SIG-M5 (cell line): ENCODE results near the gene GPD1.

Experiments
- DNase-seq: peaks from one replicate; lab custom pipeline; 2025; lab: John Stamatoyannopoulos, UW

The GPD1 gene

DNA sequence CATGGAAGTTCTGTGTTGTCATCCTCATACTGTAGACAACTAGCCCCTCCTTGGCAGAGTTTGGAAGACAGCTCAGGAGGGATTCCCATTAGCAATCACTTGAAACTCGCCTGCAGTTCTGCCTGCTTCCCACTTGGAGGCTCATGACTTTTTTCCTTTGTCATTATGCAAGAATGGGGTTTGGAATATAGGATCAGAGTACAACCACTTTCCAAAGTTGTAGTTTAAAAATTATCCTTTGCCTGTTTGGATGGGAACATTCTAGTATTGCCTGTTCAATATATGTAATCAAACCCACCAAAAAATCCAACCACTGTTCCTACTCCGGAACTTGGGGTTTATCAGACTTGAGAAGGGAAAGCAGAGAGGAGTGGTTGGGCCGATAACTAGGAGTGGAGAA, 2.1 kb upstream of the GPD1 start:
- DNase-seq, result no peak

DNA sequence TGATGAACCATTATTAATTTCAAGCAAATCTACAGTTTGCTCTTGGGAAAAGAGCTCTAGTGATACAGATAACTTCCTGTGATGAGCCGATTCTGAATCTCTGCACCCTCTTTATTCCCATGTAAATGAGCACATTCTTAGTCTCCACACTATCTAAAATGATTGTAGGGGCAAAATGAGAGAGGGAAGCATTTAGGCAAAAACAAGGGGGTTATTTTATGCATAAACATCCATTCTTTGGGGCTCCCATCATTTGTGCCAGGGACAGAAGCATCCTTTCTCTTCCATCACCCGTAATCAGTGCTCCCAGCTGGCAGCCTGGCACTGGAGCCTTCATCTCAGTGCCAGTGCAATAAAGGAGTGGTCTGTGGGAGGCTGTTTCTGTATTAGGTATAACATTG, 1.7 kb upstream of the GPD1 start:
- DNase-seq, result no peak

DNA sequence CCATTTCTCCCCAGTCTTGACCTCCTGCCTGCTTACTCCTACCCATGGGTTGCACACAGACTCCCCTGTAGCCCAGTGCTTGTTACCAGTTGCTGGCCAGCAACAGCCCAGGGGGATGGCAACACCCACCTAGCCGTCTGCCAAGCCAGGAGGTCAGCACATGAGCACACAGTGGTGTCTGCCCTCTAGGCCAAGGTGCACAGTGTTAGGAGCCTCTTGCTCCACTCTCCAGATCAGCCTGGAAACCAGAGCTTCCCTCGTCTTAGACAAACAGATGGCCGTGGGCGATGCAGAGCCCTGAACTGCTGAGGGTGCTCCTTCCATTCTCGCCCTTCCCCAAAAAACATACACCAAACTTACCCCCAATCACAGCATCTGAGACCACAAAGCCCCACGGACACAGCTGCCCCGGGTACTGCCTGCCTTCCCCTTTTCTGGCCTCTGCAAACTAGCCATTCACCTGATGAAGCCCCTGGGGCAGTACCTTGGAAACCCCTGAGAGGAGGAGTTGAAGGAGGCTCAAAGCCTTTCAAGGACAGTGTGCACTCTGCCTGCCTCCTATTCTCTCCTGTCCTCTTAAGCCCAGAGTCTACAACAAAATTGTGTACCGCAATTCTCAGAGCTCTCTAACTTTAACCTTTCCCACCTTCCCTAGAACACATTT, 1.0 kb upstream of the GPD1 start:
- no peak for DNase-seq

DNA sequence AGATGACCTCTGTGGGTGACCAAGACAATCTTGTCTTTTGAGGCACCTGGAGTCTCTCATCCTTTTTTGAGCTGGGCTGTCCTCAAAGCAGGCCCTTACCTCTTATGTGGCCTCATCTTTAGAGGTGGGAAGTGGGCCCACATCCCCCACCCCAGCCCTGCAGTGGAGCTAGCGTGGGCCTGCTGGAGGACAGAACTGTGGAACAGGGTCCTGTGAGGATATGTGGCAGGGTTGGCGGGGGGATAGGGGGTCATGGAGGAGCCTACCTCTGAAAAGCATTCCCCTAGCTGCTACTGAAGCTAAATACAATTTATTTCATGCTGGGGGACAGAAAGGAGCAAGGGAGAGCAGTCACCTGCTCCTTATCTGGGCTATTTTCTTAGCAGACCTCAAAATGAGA, 457 bp upstream of the GPD1 start:
- DNase-seq, result no peak

DNA sequence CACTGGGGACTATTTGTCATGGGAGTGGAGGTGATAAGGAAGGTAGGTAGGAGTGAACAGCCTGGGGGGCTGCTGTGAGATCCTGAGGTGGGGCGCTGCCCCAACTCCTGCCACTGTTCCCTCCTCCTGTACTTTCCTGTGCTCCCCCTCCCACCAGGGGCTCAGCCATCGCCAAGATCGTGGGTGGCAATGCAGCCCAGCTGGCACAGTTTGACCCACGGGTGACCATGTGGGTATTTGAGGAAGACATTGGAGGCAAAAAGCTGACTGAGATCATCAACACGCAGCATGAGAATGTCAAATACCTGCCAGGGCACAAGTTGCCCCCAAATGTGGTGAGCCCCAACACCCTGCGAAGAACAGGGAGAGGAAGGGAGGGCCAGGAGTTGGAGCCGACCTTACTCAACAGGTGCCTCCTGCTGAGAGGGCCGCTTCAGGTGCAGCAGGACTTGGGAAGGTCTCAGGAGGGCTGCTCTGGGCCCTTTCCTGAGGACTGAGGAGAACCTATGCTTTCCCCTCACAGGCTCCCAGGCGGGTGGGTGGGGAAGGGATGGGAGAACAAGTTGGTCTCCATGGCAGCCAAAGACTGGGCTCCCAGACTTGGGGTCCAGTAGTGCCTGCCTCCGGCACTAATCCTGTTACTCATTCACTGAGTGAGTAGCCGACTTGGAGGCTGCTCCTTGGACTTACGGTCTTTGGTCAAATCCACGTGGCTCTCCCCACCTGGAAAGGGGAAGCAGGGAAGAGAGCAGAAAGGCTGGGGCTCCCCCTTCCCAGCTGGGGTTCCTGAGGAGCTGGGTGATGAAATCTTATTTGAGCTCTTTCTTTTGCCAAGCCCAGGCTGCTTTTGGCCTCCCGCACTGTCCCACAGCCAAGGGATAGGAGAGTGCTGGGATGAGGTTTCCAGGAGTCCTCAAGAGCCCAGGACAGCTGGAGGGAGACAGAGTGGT, 884 bp downstream of the GPD1 start:
- no peak for DNase-seq

DNA sequence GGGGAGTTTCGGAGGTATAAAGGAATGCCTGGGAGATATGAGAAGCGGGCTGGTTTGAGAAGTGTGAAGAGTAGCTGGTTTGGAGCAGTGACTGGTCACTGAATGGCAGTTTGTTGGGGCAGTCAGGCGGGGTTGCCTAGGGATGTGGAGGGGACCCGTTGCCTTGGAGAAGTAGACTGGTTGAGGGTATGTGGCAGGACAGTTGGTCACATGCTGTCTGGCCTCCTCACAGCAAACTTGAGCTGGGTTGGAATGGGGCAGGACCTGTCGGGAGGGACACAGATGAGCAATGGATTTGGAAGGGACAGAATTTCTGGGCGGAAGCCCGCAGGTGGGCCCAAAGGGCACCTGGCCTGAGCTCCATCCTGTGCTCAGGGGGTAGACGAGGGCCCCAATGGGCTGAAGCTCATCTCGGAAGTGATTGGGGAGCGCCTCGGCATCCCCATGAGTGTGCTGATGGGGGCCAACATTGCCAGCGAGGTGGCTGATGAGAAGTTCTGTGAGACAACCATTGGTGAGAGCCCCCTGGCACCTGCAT, 2.2 kb downstream of the GPD1 start:
- no peak for DNase-seq

DNA sequence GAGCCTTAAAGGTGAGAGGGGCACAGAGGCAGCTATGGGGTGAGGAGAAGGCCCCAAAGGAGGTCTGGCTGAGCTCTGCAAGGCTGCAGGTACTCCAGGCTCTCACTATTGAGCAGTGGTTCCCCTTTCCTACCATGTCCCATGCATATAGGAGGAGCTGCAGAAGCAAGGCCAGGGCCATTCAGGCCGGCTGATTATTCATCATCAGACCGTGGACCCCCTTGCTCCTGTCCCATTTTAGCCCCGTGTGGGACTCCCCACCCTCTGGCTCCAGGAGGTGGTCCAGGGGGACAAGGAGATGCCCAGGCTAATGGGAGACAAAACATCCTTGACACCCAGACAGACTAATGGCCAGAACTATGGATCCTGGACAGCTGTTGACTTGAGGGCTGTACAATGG, 3.1 kb downstream of the GPD1 start:
- DNase-seq, result no peak

DNA sequence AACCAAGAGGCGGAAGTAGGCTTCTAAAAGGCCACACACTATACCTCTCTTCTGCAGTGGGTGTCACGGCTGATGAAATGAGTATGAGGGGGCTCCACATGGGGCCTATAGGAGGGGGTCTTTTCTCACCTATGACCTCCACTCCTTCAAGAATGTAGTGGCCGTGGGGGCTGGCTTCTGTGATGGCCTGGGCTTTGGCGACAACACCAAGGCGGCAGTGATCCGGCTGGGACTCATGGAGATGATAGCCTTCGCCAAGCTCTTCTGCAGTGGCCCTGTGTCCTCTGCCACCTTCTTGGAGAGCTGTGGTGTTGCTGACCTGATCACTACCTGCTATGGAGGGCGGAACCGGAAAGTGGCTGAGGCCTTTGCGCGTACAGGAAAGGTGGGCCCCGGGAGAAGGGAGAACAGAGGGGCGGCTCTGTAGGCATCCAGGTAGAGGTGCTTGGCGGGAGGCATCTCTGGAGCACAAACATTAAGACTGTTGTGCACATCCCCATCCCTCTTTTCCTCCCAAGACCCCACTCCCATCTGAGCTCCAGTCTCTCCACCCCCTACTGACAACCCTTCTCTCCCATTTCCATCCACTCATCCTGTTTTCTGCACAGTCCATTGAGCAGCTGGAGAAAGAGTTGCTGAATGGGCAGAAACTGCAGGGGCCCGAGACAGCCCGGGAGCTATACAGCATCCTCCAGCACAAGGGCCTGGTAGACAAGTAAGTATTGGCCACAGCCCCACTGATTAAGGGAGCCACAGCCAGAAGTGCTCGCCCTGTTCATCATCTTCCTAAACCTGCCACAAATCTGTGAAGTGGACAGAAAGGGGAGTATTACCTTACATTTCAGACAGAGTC, 3.8 kb downstream of the GPD1 start:
- no peak for DNase-seq

DNA sequence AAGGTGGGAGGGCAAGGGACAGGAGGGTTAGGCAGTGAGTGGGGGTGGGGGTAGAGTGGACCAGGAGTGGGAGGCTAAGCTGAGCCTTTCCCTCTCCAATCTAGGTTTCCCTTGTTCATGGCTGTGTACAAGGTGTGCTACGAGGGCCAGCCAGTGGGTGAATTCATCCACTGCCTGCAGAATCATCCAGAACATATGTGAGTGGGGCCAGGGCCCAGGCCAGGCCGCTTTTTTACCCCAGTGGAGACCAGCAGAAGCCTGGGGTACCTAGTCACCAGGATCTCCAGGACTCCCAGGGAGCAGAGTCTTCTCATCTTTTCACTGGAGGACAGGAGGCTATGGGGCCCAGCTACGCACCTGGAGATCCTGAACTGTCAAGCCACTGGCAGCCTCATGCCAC, 5.5 kb downstream of the GPD1 start:
- DNase-seq, result no peak

DNA sequence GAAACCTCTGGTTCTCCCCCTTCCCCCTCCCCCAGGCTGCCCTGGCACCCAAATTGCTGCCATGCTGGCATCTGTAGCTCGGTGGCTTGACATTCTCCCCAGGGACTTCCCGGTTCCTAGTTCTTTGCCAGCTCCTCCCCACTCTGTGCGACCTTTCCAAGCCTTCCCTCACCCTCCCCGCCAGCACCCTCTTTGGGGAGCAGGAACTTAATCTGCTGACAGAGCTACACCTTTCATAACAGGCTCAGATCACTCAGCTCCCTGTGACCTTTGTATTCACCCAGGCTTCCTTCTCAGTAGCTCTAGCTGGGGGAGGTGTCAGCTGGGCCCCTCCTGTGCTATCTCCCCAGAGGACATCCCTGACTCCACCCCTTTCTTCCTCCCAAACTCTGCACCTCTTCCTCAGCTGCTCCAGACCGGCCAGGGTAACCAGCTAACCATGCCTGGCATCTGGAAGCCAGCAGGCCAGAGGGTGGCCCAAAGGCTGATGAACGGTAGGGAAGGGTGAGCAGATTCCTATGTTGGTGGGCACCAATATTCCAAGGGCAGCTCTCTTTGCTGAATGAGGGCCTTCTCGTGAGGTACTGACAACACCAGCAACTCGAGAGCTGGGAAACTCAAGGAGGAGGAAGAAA, 6.4 kb downstream of the GPD1 start:
- no peak for DNase-seq

DNA sequence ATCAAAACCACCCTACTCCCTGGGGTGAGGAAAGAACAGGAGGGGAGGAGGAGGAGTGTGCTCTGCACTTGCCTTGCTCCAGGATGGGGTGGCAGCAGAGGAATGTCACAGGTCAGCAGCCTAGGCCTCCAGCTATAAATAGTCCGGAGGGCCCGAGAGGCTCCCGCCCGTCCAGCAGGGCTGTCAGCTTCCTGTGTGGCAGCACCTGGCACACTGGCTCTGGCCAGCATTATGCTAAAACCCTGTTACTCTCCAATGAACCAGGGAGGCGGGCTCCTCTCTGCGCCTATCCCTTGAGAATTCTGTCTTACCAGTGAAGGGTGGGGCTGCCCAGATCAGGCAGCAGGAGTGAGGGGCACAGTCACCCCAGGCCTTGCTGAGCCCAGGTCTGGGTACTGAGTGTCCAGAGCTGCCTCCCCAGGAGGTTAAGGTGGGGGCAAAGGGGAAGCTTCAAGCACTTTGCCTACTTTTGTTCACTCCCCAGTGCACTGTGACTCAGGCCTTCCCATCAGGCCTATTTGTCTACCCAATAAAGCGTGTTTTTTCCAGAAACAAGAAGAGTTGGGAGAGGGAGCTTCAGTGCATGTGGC, 7.0 kb downstream of the GPD1 start:
- DNase-seq, result no peak

DNA sequence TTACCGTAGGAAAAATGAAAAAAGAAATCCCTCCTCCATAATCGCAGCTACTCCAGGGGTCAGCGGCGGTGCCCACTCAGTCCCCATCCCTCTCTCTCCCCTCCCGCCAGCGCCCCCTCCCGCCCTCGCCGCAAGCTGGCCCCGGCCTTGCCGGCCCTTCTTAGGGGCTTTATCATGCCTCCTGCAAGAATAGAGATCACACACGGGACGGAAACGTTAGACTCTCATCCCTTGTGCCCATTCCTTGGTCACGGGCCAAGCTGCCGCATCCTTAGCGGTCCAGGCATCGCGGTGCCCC, 7.5 kb downstream of the GPD1 start:
- no peak for DNase-seq

DNA sequence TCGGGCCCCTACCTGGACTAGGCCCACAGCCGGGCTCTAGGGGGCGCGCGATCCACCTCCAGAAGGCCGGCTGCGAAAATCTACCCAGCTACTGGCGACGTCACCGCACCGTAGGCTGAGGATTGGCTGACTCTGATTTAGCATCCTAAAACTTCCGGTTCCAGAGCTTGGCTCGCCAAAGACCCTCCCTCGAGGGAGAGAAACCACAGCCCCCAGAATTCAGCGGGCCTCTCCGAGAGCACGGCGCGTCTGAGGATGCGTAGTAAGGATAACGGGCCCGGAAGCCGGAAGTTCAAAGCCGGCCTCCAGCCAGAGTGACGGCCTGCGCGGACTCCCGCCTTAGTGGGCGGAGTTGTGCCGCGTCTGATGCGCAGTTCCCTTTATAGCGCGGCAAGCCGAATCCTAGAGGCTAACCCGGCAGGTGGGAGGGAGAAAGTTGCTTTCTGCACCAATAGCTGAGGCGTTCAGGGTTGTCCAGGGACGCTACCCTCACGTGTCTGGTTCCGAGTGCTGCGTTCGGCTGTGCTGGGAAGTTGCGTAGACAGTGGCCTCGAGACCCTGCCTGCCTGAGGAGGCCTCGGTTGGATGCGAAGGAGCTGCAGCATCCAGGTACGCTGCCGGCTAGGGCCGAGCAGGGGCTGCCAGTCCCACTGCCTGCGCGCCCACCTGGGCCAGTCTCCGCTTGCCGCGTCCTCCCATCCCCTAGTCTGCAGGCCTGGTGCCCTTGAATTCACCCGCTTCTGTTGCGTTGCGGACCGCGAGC, 8.1 kb downstream of the GPD1 start, which contains the start of gene COX14:
Gene COX14, plus strand, starts transcription at position 544 of the 763 bp plus-strand sequence. CDS start 7,808 bp downstream, outside the sequence.
- DNase-seq, result peak; percentile 100

DNA sequence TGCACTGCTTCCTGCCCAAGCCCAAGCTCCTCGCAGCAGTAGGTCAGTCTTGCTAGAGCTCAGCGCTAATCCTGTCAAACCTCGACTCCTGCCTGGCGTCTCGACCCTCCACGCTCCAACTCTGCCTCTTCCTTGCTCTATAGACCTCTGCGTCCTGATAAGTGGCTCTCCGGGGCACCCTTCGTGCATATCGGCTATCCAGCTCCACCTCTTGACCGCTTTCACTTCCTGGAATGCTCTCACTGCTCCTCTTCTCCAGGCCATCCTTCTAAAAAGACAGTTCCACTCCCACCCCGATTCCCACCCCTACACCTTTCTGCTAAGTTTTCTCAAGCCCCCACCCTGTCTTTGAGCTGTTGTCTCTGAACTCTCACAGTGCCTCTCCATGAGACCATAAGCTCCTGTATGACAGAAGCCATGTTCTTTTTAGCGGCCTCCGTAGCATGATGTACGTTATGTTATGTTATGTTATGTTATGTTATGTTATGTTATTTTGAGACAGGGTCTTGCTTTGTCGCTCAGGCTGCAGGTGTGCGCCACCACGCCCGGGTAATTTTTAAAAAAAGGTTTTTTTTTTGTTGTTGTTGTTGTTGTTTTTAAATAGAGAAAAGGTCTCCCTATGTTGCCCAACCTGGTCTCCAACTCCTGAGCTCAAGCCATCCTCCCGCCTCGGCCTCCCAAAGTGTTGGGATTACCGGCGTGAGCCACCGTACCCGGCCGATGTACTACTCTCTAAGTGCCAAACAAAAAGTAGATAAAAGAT, 8.8 kb downstream of the GPD1 start:
- DNase-seq, result no peak

DNA sequence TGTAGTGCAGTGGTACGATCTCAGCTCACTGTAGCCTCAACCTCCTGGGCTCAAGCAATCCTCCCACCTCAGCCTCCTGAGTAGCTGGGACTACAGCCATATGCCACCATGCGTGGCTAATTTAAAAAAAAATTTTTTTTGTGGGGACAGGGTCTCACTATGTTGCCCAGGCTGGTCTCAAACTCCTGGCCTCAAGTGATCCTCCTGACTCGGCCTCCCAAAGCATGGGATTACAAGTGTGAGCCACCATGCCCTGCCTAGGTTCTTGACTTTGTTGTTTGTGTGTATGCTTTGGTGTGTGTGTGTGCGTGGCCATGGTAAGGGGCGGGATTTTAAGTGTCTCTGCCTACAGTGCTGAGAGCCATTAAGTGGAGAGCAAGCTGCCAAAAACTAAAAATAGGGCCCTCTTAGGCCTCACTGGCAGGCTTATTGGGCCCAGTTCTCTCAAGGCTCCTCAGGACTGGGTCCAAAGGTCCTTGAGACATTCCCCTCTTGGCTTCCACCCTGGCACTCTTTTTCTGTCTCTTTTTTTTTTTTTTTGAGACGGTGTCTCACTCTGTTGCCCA, 13.3 kb downstream of the GPD1 start:
- no peak for DNase-seq

DNA sequence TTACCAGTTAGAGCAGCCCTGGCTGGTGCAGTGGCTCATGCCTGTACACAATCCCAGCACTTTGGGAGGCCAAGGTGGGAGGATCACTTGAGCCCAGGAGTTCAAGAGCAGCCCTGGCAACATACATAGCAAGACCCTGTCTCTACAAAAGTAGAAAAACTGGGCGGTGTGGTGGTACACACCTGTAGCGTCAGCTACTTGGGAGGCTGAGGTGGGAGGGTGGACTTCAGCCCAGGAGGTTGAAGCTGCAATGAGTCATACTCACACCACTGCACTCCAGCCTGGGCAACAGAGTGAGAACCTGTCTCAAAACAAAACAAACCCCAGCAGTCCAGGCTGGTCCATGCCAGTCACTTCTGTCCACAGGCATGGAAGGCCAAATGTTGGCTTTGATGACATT, 15.6 kb downstream of the GPD1 start:
- DNase-seq, result no peak

DNA sequence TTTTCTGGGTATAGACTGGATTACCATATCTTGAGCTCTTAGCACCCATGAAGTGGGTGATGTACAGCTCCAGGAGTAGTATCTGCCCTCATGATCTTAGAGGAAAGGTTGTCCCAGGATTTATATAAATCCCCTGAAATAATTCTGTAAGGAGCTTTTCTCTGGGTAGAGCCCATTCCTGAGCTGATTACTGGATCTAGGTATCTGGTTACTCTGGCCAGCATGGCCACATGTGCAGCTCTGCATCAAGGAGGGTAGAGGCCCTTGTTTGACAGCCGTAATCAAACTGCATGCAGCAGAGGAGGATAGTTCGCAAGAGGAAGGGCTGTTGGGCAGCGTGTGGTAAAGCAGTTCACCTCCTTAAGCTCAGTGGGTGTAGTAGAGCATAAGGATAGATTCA, 16.7 kb downstream of the GPD1 start:
- no peak for DNase-seq

DNA sequence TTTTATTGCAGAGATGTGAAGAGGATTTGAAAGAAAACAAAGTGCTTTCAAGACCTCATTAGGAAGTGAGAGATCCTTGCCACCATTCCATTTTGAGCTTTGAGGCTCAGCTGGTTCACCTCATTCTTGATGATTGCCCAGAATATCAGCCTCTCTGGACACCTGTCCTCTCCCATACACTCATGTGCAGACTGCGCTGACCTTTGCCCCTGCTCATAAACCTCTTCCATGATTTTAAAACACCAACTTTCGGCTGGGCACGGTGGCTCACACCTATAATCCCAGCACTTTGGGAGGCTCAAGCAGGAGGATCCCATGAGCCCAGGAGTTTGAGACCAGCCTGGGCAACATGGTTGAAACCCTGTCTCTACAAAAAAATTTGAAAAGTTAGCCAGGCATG, 17.1 kb downstream of the GPD1 start:
- no peak for DNase-seq

DNA sequence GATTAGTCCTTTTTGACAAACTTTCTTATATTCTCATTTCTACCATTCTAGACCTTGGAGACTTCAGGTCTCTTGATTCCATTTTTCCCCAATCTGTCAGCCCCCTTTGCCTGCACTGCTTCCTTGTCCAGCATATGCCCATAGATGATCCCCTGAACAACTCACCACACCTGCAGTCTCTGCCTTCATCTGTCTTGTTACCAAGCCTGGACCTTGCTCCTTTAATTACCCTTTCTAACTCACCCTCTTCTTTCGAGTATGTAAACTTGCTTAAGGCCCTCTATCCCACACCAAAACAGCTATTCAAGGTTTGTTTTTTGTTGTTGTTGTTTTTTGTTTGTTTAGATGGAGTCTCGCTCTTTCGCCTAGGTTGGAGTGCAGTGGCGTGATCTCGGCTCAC, 17.8 kb downstream of the GPD1 start:
- DNase-seq, result no peak

DNA sequence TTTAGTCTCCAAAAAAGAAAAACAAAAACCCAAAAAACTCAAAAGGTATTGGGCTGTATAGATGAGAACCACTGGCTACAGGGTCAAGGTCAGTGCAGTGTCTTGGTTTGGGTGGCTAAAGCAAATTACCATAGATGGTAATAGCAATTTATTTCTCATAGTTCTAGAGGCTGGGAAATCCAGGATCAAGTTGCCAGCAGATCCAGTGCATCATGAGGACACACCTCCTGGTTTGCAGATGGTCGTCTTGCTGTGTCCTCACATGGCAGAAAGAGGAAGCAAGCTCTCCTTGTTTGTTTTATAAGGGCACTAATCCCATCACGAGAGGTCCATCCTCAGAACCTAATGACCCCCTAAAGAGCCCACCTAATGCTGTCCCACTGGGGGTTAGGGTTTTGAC, 19.4 kb downstream of the GPD1 start:
- DNase-seq, result no peak
